Smooth muscle cell (in vitro differentiated cells): Measurements from ENCODE around the gene TUBA3E. TPM values are rescaled to one million over a fixed set of nuclear protein-coding genes. Genes with fewer than 3 reads are reported as not detected.
"Not testable (repeated sequence)": the region's sequence is repeated elsewhere in the genome, so short reads cannot be mapped to it uniquely, and the experiment has no call there.

Experiments
- DNase-seq: peaks from one replicate; lab custom pipeline; 2025; ENCODE audit not compliant: unreplicated experiment; lab: John Stamatoyannopoulos, UW
- H2AFZ ChIP-seq: fragments of 200-600 bp; sonication (generic); 2 replicates; pipeline ENCODE4 v1.6.0; 2016; ENCODE audit warnings: antibody characterized with exemption, low read depth, mild to moderate bottlenecking
- H3F3A ChIP-seq: fragments of 200-600 bp; sonication (generic); 2 replicates; pipeline ENCODE4 v1.6.0; 2017; ENCODE audit warnings: antibody characterized with exemption, low read depth
- H3K27ac ChIP-seq: fragments of 200-600 bp; sonication (generic); 2 replicates; pipeline ENCODE4 v1.5.1; 2016; ENCODE audit warnings: low read depth, mild to moderate bottlenecking
- H3K27me3 ChIP-seq: fragments of 200-600 bp; sonication (generic); 2 replicates; pipeline ENCODE4 v1.6.1; 2016; ENCODE audit warnings: low read depth, mild to moderate bottlenecking
- H3K36me3 ChIP-seq: fragments of 200-600 bp; sonication (generic); 2 replicates; pipeline ENCODE4 v1.5.1; 2016; ENCODE audit warnings: low read depth
- H3K4me1 ChIP-seq: fragments of 200-600 bp; sonication (generic); 2 replicates; pipeline ENCODE4 v1.5.1; 2016; ENCODE audit warnings: low read depth
- H3K4me2 ChIP-seq: fragments of 200-600 bp; sonication (generic); 2 replicates; pipeline ENCODE4 v1.6.0; 2016; ENCODE audit warnings: mild to moderate bottlenecking
- H3K4me3 ChIP-seq: fragments of 200-600 bp; sonication (generic); 2 replicates; pipeline ENCODE4 v1.5.1; 2016; ENCODE audit warnings: mild to moderate bottlenecking
- H3K79me2 ChIP-seq: fragments of 200-600 bp; sonication (generic); 2 replicates; pipeline ENCODE4 v1.6.0; 2016; ENCODE audit warnings: low read depth, mild to moderate bottlenecking
- H3K9ac ChIP-seq: fragments of 200-600 bp; sonication (generic); 2 replicates; pipeline ENCODE4 v1.6.0; 2016; ENCODE audit warnings: low read depth
- H3K9me3 ChIP-seq: fragments of 200-600 bp; sonication (generic); replicated peaks from 2 replicates; pipeline ENCODE4 v1.5.1; 2016; ENCODE audit warnings: low read depth
- H4K20me1 ChIP-seq: fragments of 200-600 bp; sonication (generic); 2 replicates; pipeline ENCODE4 v1.6.0; 2016; ENCODE audit warnings: low read depth
- WGBS: methylation state at CpG from one replicate; pipeline ENCODE4 v1.1.7; 2016; ENCODE audit warnings: low lambda C conversion rate; 5-methylcytosine and 5-hydroxymethylcytosine counted together
- polyA plus RNA-seq: library from polyadenylated mRNA; unstranded; fragments of >200 nt; fragmentation: Nextera tagmentation; extraction: Ambion mirVana; gene quantifications from 2 replicates; pipeline ENCODE4 v1.2.1, GENCODE V29; 2016
- total RNA-seq: library from RNA; depleted of rRNA; stranded (reverse); fragments of >200 nt; gene quantifications from 2 replicates; pipeline ENCODE4 v1.2.3, GENCODE V29; 2014

Gene TUBA3E
- total and polyA plus RNA-seq, 2 experiments from 2014 or later: not detected

- not testable (repeated sequence) for H3K4me2 ChIP-seq, H3K9me3 ChIP-seq, H3F3A ChIP-seq, H3K27ac ChIP-seq, H3K36me3 ChIP-seq, H4K20me1 ChIP-seq, H3K79me2 ChIP-seq, H3K4me1 ChIP-seq, H3K4me3 ChIP-seq, H3K27me3 ChIP-seq, DNase-seq, H3K9ac ChIP-seq, H2AFZ ChIP-seq
- 96% methylated on average over 50 of the region's 69 CpGs for WGBS
These were observed 30.4 kb upstream of the TUBA3E start for GRCh38 chr2:130228467-130229160.

DNA sequence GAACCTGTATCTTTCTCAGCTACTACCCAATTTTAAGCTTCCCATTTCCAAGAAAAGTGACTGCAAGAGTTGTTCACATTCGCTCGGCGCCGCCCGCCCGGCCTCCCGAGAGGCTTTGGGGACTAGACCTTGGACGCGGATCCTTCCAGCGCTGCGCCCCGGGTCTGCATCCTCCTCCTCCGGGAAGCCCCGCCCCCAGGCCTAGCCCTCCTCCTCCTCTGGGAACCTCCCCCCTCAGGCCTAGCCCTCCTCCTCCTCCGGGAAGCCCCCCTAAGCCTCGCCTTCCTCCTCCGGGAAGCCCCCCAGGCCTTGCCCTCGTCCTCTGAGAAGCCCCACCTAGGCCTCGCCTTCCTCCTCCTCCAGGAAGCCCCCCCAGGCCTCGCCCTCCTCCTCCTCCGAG is 29.8 kb upstream of the TUBA3E start:
- not testable (repeated sequence) for H3K9ac ChIP-seq, H3K4me2 ChIP-seq, H3K27me3 ChIP-seq, H3K36me3 ChIP-seq, H3K9me3 ChIP-seq, H3F3A ChIP-seq, H2AFZ ChIP-seq, H3K79me2 ChIP-seq, DNase-seq, H3K4me3 ChIP-seq, H3K27ac ChIP-seq, H4K20me1 ChIP-seq, H3K4me1 ChIP-seq
- WGBS: 96% methylated on average over 7 of the region's 21 CpGs

- H3K36me3 ChIP-seq, H3K9me3 ChIP-seq, H3K4me1 ChIP-seq, H2AFZ ChIP-seq, H3K27me3 ChIP-seq, H3K27ac ChIP-seq, H3F3A ChIP-seq, H4K20me1 ChIP-seq, DNase-seq, H3K9ac ChIP-seq, H3K4me2 ChIP-seq, H3K79me2 ChIP-seq, H3K4me3 ChIP-seq: not testable (repeated sequence)
- 64% methylated on average over 4 of the region's 4 CpGs for WGBS
These were observed 24.3 kb upstream of the TUBA3E start for GRCh38 chr2:130222523-130222922.

- not testable (repeated sequence) for H3K27me3 ChIP-seq, H3K4me1 ChIP-seq, H3K4me2 ChIP-seq, H4K20me1 ChIP-seq, H3F3A ChIP-seq, H3K4me3 ChIP-seq, H3K9ac ChIP-seq, H3K79me2 ChIP-seq, H3K36me3 ChIP-seq, H3K9me3 ChIP-seq, H3K27ac ChIP-seq, DNase-seq, H2AFZ ChIP-seq
- 80% methylated on average over 1 of the region's 1 CpG for WGBS
These were observed 22.3 kb upstream of the TUBA3E start for GRCh38 chr2:130220505-130220904.

GRCh38 chr2:130219147-130219546 is 20.9 kb upstream of the TUBA3E start:
- peaks cover 15% of the 10 kb centered on the region for H3K27me3 ChIP-seq
- not testable (repeated sequence) for H3K9ac ChIP-seq, H3K36me3 ChIP-seq, DNase-seq, H3K4me1 ChIP-seq, H4K20me1 ChIP-seq, H2AFZ ChIP-seq, H3K27ac ChIP-seq, H3K9me3 ChIP-seq, H3F3A ChIP-seq, H3K4me2 ChIP-seq, H3K79me2 ChIP-seq, H3K4me3 ChIP-seq
- WGBS: 90% methylated on average over 2 of the region's 2 CpGs

GRCh38 chr2:130207051-130207450 is 8.8 kb upstream of the TUBA3E start:
- H3K9ac ChIP-seq, DNase-seq, H3F3A ChIP-seq, H3K79me2 ChIP-seq, H3K27ac ChIP-seq, H3K36me3 ChIP-seq, H3K4me1 ChIP-seq, H3K4me2 ChIP-seq, H2AFZ ChIP-seq, H4K20me1 ChIP-seq, H3K9me3 ChIP-seq, H3K4me3 ChIP-seq: not testable (repeated sequence)
- 94% methylated on average over 12 of the region's 13 CpGs for WGBS
- H3K27me3 ChIP-seq: peaks cover 16% of the 10 kb centered on the region

DNA sequence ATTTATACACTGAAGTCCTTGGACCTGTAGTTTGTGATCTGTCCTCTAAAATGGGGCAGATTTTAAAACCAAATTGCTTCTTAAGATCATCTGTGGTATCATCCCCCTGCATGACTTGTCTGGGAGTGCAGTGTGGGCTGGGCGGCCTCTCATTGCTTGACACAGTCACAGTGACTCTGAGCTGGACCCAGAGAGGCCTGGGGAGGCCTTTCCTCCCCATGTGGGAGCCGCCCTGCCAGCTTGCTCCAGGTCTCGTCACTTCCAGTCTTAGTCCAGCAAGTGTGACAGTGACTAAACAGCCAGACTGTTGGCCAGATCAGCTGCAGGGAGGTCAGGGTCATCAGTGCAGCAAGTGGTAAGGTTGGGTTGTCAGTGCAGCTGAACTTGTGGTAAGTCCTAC is 4.9 kb upstream of the TUBA3E start:
- not testable (repeated sequence) for H3K4me1 ChIP-seq, H3K4me3 ChIP-seq, H3K27ac ChIP-seq, DNase-seq, H3K27me3 ChIP-seq, H3K9me3 ChIP-seq, H2AFZ ChIP-seq, H3K36me3 ChIP-seq, H3K79me2 ChIP-seq, H4K20me1 ChIP-seq, H3K9ac ChIP-seq, H3K4me2 ChIP-seq, H3F3A ChIP-seq
- WGBS: 76% methylated on average over 2 of the region's 3 CpGs

DNA sequence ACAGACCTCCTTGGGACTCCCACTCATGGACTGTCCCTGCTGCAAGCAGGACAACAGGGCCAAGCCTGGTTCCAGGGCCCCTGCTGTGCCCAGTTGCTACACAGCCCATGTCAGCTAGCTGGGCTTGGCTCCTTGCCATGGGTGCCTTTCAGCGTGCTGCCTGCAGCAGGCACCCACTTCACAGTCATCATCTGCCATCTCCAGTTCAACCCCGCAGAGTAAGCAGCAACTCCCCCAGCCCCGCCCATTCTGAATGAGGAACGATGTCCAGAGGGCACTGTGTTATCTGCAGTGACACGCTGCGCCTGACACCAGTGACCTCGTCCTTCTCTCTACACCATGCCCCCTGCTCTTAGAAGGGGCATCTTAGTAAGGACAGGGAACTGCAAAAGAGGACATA is 4.3 kb upstream of the TUBA3E start:
- not testable (repeated sequence) for DNase-seq, H3K79me2 ChIP-seq, H3K27me3 ChIP-seq, H3K4me3 ChIP-seq, H3K9me3 ChIP-seq, H3K9ac ChIP-seq, H3K27ac ChIP-seq, H3F3A ChIP-seq, H4K20me1 ChIP-seq, H3K4me2 ChIP-seq, H2AFZ ChIP-seq, H3K4me1 ChIP-seq, H3K36me3 ChIP-seq
- 57% methylated on average over 4 of the region's 7 CpGs for WGBS

GRCh38 chr2:130196052-130196451 is 2.2 kb downstream of the TUBA3E start:
- H3K79me2 ChIP-seq, H2AFZ ChIP-seq, H3K4me1 ChIP-seq, H3K9me3 ChIP-seq, H3K4me3 ChIP-seq, DNase-seq, H3K9ac ChIP-seq, H3K4me2 ChIP-seq, H4K20me1 ChIP-seq, H3K27ac ChIP-seq, H3F3A ChIP-seq, H3K27me3 ChIP-seq, H3K36me3 ChIP-seq: not testable (repeated sequence)
- WGBS: 89% methylated on average over 7 of the region's 13 CpGs
